OCI-LY3 (cell line): ENCODE data around the gene BCL6B.
A peak's percentile ranks its signal among the peaks of the same experiment; 100 is the strongest.

Source experiments
- H2AFZ ChIP-seq: fragments of 200-600, 300-600 bp; shearing (Covaris generic); 2 replicates; pipeline ENCODE4 v1.6.0; 2014; ENCODE audit warnings: antibody characterized with exemption, low read depth, low read length
- H3K27ac ChIP-seq: fragments of 200-600, 300-600 bp; sonication (generic); 2 replicates; pipeline ENCODE4 v1.5.1; 2014; ENCODE audit warnings: mild to moderate bottlenecking, low read length, moderate library complexity, mixed read lengths
- H3K27me3 ChIP-seq: fragments of 200-600, 300-600 bp; sonication (generic); 2 replicates; pipeline ENCODE4 v1.6.1; 2014; ENCODE audit warnings: low read depth, low read length, mixed read lengths
- H3K36me3 ChIP-seq: fragments of 200-600, 300-600 bp; sonication (generic); replicated peaks from 2 replicates; pipeline ENCODE3; 2014; ENCODE audit warnings: low read depth, low read length, mixed read lengths
- H3K4me1 ChIP-seq: fragments of 300-600, 200-600 bp; sonication (generic); 2 replicates; pipeline ENCODE4 v1.6.1; 2014; ENCODE audit warnings: low read length, mixed read lengths
- H3K4me2 ChIP-seq: fragments of 200-600, 300-600 bp; sonication (generic); 2 replicates; pipeline ENCODE4 v1.6.1; 2014; ENCODE audit warnings: low read length, mixed read lengths
- H3K4me3 ChIP-seq: fragments of 300-600, 200-600 bp; sonication (generic); 2 replicates; pipeline ENCODE4 v1.5.1; 2014; ENCODE audit warnings: antibody characterized with exemption, mild to moderate bottlenecking, low read length, moderate library complexity
- H3K79me2 ChIP-seq: fragments of 300-600, 200-600 bp; shearing (Covaris generic); 2 replicates; pipeline ENCODE4 v1.6.1; 2014; ENCODE audit warnings: mild to moderate bottlenecking, low read length, mixed read lengths
- H3K9ac ChIP-seq: fragments of 300-600, 200-600 bp; shearing (Covaris generic); 2 replicates; pipeline ENCODE4 v1.6.0; 2014; ENCODE audit warnings: mild to moderate bottlenecking, low read length, moderate library complexity
- H3K9me3 ChIP-seq: fragments of 200-600, 300-600 bp; shearing (Covaris generic); 2 replicates; pipeline ENCODE4 v1.6.1; 2014; ENCODE audit warnings: low read length, mixed read lengths; ENCODE audit not compliant: insufficient read depth
- H4K20me1 ChIP-seq: fragments of 200-600, 300-600 bp; sonication (generic); 2 replicates; pipeline ENCODE4 v1.6.1; 2016; ENCODE audit warnings: low read length, mixed read lengths; ENCODE audit not compliant: insufficient read depth
- EZH2phosphoT487 ChIP-seq: fragments of 200-600 bp; shearing (Covaris generic); IDR thresholded peaks from 2 replicates; pipeline ENCODE4 v1.6.1; 2018; ENCODE audit warnings: antibody characterized with exemption, mixed run types, low read depth
- TF ChIP-seq, protein P1 (sequence below): fragments of 200-600, 300-600 bp; sonication (generic); IDR thresholded peaks from 2 replicates; pipeline ENCODE4 v1.5.1; 2014; ENCODE audit warnings: antibody characterized with exemption, low read length, low read depth

The BCL6B gene

DNA sequence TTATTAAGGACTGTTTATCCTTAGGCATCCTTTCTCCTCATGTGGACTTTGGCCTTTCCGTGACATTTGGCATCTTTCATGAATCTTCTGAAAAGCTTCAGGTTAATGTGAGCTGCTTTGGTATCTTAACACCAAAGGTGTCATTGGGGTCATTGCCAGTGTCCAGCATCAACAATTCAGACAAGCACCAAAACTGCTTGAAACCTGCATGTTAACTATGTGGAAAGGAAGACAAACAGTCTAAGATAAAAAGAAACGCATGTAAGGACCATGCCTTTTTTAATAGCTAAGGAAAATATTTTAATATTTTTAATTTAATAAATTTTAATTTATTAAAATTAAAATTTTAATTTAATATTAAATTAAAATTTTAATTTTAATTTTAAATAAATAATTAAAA is 19.1 kb upstream of the BCL6B start:
- Histone ChIP-seq H3K9ac (no peak overlapping the region), H3K4me2 (no peak overlapping the region), H3K79me2 (no peaks in the 10 kb centered on the region), H3K9me3 (no peaks in the 10 kb centered on the region), H3K27me3 (no peaks in the 10 kb centered on the region), H3K4me1 (no peaks in the 10 kb centered on the region), H3K4me3 (no peak overlapping the region), H3K36me3 (peaks cover 3% of the 10 kb centered on the region), H4K20me1 (peaks cover 5% of the 10 kb centered on the region), H3K27ac (no peak overlapping the region), H2AFZ (no peak overlapping the region)
- TF ChIP-seq, protein P1, sequence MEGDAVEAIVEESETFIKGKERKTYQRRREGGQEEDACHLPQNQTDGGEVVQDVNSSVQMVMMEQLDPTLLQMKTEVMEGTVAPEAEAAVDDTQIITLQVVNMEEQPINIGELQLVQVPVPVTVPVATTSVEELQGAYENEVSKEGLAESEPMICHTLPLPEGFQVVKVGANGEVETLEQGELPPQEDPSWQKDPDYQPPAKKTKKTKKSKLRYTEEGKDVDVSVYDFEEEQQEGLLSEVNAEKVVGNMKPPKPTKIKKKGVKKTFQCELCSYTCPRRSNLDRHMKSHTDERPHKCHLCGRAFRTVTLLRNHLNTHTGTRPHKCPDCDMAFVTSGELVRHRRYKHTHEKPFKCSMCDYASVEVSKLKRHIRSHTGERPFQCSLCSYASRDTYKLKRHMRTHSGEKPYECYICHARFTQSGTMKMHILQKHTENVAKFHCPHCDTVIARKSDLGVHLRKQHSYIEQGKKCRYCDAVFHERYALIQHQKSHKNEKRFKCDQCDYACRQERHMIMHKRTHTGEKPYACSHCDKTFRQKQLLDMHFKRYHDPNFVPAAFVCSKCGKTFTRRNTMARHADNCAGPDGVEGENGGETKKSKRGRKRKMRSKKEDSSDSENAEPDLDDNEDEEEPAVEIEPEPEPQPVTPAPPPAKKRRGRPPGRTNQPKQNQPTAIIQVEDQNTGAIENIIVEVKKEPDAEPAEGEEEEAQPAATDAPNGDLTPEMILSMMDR: no peak
- TF ChIP-seq EZH2phosphoT487: no peak

DNA sequence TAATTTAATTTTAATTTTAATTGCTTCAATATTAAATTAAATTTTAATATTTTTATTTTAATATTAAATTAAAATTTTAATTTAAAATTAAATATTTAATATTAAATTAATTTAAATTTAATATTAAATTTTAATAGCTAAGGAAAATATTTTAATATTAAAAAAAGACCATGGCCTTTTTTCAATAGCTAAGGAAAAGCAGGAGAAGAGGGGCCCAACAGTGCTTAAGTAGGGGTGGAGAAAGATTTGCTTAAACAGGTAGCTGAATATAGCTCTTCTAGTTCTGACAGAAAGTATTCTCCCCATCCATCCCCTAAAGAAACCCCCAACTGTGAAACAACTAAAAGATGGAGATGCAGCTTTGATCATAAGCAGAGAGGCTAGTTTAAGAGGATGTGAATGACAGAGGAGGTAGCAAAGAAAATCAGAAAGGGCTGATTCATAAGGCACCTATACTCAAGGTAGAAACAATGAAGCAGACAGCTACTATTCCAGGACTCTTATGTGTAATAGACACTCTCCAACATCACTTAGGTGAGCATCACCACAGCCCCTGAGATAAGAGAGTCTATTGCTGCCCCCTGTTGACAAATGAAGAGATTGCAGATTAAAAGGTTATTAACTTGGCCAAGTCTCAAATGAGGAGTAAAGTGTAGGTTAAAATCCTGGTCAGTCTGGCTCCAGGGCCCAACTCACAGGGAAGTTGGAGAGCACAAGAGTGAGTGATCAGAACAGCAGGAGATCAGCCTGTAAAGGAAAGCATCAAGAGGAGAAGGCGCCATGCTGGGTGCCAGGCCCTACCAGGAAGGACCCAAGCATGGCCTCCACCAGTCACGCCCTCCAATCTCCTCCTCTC is 18.2 kb upstream of the BCL6B start:
- Histone ChIP-seq H3K9me3 (no peaks in the 10 kb centered on the region), H4K20me1 (peaks cover 5% of the 10 kb centered on the region), H3K79me2 (no peaks in the 10 kb centered on the region), H3K36me3 (peaks cover 3% of the 10 kb centered on the region), H3K4me2 (no peak overlapping the region), H3K27ac (no peak overlapping the region), H3K4me3 (no peak overlapping the region), H3K9ac (no peak overlapping the region), H2AFZ (no peak overlapping the region), H3K4me1 (no peaks in the 10 kb centered on the region), H3K27me3 (no peaks in the 10 kb centered on the region)
- TF ChIP-seq, protein P1: peak; percentile 72
- no peak for TF ChIP-seq EZH2phosphoT487

DNA sequence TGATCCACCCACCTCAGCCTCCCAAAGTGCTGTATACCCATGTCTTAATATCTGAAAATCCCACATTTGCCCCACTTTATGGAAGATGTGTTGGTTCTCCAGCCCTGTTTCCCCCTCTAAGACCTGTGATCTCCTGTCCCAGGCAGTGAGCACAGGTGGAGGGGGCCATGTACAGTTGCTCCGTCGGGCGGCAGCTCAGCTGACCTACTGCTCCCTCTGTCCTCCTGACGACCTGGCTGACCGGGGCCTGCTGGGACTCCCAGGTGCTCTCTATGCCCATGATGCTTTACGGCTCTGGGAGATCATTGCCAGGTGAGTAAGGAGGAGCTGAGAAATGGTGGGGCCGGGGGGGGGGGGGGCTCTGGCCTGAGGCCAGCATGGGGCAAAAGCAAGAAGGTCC is 17.1 kb upstream of the BCL6B start:
- Histone ChIP-seq H3K36me3 (peaks cover 3% of the 10 kb centered on the region), H3K27ac (no peak overlapping the region), H3K4me2 (no peak overlapping the region), H3K9ac (no peak overlapping the region), H3K9me3 (no peaks in the 10 kb centered on the region), H3K4me1 (no peaks in the 10 kb centered on the region), H3K27me3 (no peaks in the 10 kb centered on the region), H3K4me3 (no peak overlapping the region), H4K20me1 (peaks cover 5% of the 10 kb centered on the region), H2AFZ (no peak overlapping the region), H3K79me2 (peaks cover 9% of the 10 kb centered on the region)
- TF ChIP-seq, protein P1: no peak

DNA sequence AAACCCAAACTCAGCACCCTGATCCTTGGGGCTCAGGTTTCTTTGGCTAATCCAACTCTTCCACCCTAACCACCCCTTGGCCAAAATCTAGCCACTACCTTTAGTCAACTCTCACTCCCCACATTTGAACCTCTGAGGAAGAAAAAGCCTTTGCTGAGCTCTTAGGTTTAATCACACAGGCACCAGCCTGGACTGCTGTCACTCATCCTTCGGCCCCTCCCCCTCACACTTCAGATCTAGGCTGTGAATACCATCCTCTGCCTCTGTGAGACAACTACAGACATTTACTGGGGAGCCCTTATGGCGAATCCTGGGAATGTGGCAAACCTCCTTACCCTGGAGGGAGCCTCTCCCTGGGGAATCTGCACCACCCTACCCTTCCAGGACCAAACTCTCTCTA is 15.7 kb upstream of the BCL6B start:
- Histone ChIP-seq H4K20me1 (peaks cover 5% of the 10 kb centered on the region), H3K36me3 (peaks cover under 1% of the 10 kb centered on the region), H3K4me1 (peaks cover 5% of the 10 kb centered on the region; the same call in 1 of the 2 replicates), H3K9me3 (no peaks in the 10 kb centered on the region), H3K4me2 (no peak overlapping the region), H3K4me3 (no peak overlapping the region), H3K79me2 (peaks cover 23% of the 10 kb centered on the region), H3K27ac (no peak overlapping the region), H3K9ac (no peak overlapping the region), H3K27me3 (no peaks in the 10 kb centered on the region), H2AFZ (no peak overlapping the region)
- TF ChIP-seq, protein P1: no peak
- TF ChIP-seq EZH2phosphoT487: no peak
